K562 (cell line): ENCODE measurements around the gene ACTR3. TPM values are rescaled to one million over a fixed set of nuclear protein-coding genes. Genes with fewer than 3 reads are reported as not detected.
A peak's percentile ranks its signal among the peaks of the same experiment; 100 is the strongest.

Source experiments
- ADNP ChIP-seq: fragments of 200-800 bp; sonication (Bioruptor generic); IDR thresholded peaks from 2 replicates; pipeline ENCODE4 v1.6.1; 2016; ENCODE audit warnings: missing genetic modification characterization, missing compliant biosample characterization
- BCLAF1 ChIP-seq, 2 experiments: fragments of 450-650 bp in 1 of 2; IDR thresholded peaks; 2 replicates each; pipeline ENCODE4 v1.6.1; 2011 to 2017; ENCODE audit warnings: low read depth in 2 of 2, antibody characterized with exemption in 1 of 2, borderline replicate concordance in 1 of 2, low read length in 1 of 2, mild to moderate bottlenecking in 1 of 2, mixed read lengths in 1 of 2; ENCODE audit not compliant: control insufficient read depth in 1 of 2
- CEBPG ChIP-seq, 3 experiments: fragments of 200-800 bp in 1 of 3; sonication (Bioruptor generic) in 1 of 3; sonication (generic) in 1 of 3; formaldehyde crosslinking in 1 of 3; IDR thresholded peaks in 2 of 3; conservative IDR thresholded peaks in 1 of 3; 2 replicates each; pipeline versions ENCODE4 v1.6.1 to v1.8.0; 2016 to 2022; ENCODE audit warnings: missing compliant biosample characterization in 2 of 3, missing genetic modification characterization in 2 of 3, mild to moderate bottlenecking in 1 of 3, missing genetic modification reagents in 1 of 3
- DMBX1 ChIP-seq: fragments of 250-450 bp; sonication (Bioruptor Pico); IDR thresholded peaks from 2 replicates; pipeline ENCODE4 v1.8.0; 2022; ENCODE audit warnings: inconsistent platforms, mild to moderate bottlenecking, moderate library complexity, borderline replicate concordance
- HCFC1 ChIP-seq: IDR thresholded peaks from 2 replicates; pipeline ENCODE4 v1.6.1; 2012; ENCODE audit warnings: low read depth, low read length, improper control_type of control experiment
- HOMEZ ChIP-seq: fragments of 250-450 bp; sonication (Bioruptor Pico); IDR thresholded peaks from 2 replicates; pipeline ENCODE4 v1.4.0; 2020; ENCODE audit warnings: mild to moderate bottlenecking, moderate library complexity
- NCOR1 ChIP-seq: fragments of 450-650 bp; IDR thresholded peaks from 2 replicates; pipeline ENCODE4 v1.6.1; 2016; ENCODE audit warnings: mild to moderate bottlenecking, moderate library complexity
- SNRNP70 ChIP-seq: fragments of 200-400 bp; formaldehyde crosslinking; optimal IDR thresholded peaks from 2 replicates; pipeline ENCODE3; 2017; ENCODE audit warnings: low read depth, low read length
- TAF15 ChIP-seq: fragments of 200-400 bp; formaldehyde crosslinking; IDR thresholded peaks from 2 replicates; pipeline ENCODE4 v1.6.1; 2017; ENCODE audit warnings: mild to moderate bottlenecking, low read depth, low read length, moderate library complexity
- TCFL5 ChIP-seq: fragments of 250-450 bp; sonication (Bioruptor Pico); conservative IDR thresholded peaks from 2 replicates; pipeline ENCODE4 v1.6.1; 2021; ENCODE audit warnings: mild to moderate bottlenecking, moderate library complexity, matching md5 sums
- XRCC4 ChIP-seq: IDR thresholded peaks from one replicate; pipeline ENCODE4 v1.6.1; 2011; ENCODE audit not compliant: insufficient read depth, insufficient read length; ENCODE audit errors: extremely low read depth
- ZFX ChIP-seq: sonication (generic); formaldehyde crosslinking; IDR thresholded peaks from 2 replicates; pipeline ENCODE4 v1.8.0; 2022; ENCODE audit warnings: mild to moderate bottlenecking, missing genetic modification reagents, moderate library complexity
- ZNF3 ChIP-seq: fragments of 250-450 bp; sonication (Bioruptor Pico); IDR thresholded peaks from 2 replicates; pipeline ENCODE4 v1.5.0; 2021; ENCODE audit warnings: mild to moderate bottlenecking, moderate library complexity
- ZNF398 ChIP-seq: fragments of 250-450 bp; sonication (Bioruptor Pico); IDR thresholded peaks from 2 replicates; pipeline ENCODE4 v1.8.0; 2021; ENCODE audit warnings: moderate library complexity, mild to moderate bottlenecking, inconsistent platforms
- ZNF740 ChIP-seq, 3 experiments: fragments of 200-800 bp in 1 of 3; sonication (Bioruptor generic) in 1 of 3; sonication (generic) in 1 of 3; formaldehyde crosslinking in 1 of 3; IDR thresholded peaks; 2 replicates each; pipeline versions ENCODE4 v1.6.1 to v1.8.0; 2016 to 2022; ENCODE audit warnings: mild to moderate bottlenecking in 2 of 3, missing compliant biosample characterization in 2 of 3, missing genetic modification characterization in 2 of 3, missing genetic modification reagents in 1 of 3
- polyA plus RNA-seq, 8 experiments: library from polyadenylated mRNA; depleted of rRNA in 4 of 8; stranded (reverse) in 5 of 8; unstranded in 3 of 8; fragments of >200 nt; fragmentation: Nextera tagmentation in 2 of 8; fragmentation: Illumina TruSeq in 1 of 8; extraction: Ambion mirVana in 2 of 8; extraction: Trizol in 1 of 8; gene quantifications; 2 replicates each; pipeline versions ENCODE4 v1.2.1 to v1.2.3, GENCODE V29; 2011 to 2014; ENCODE audit warnings: inconsistent platforms in 1 of 8, missing spikeins in 1 of 8
- total RNA-seq, 7 experiments: library from RNA; depleted of rRNA in 6 of 7; stranded (reverse); fragments of >200 nt in 6 of 7; fragmentation: Illumina TruSeq in 2 of 7; extraction: Trizol in 2 of 7; gene quantifications; 2 replicates each; pipeline versions ENCODE4 v1.2.1 to v1.2.3, GENCODE V29; 2011 to 2021; ENCODE audit warnings: low replicate concordance in 1 of 7

The ACTR3 gene
- total and polyA plus RNA-seq, 9 of the 15 experiments (the other 6 are each of a cell fraction or from before 2014, with no cell fraction given) = 49.0 to 354 (median 249) TPM

GRCh38 chr2:113888641-113889470 lies 1.0 kb upstream of the ACTR3 start (continued):
- no peak for TF ChIP-seq ZFX (CRISPR knock-in tag)
- TF ChIP-seq ZNF3 (CRISPR knock-in tag) = no peak
- TF ChIP-seq HCFC1 = no peak
- TF ChIP-seq SNRNP70 = no peak
- no peak for TF ChIP-seq HOMEZ (CRISPR knock-in tag)
- no peak for TF ChIP-seq XRCC4
- TF ChIP-seq ADNP (tag) = peak; percentile 78
- no peak for TF ChIP-seq NCOR1
- no peak for TF ChIP-seq TAF15
- TF ChIP-seq CEBPG (CRISPR knock-in tag; IDR thresholded peaks at IDR 0.05) = no peak
- TF ChIP-seq CEBPG (tag; conservative IDR thresholded peaks at IDR 0.05 in 1 of 2, IDR thresholded peaks at IDR 0.05 in 1 of 2) = no peak
- TF ChIP-seq ZNF398 (CRISPR knock-in tag) = no peak
- no peak for TF ChIP-seq TCFL5
- TF ChIP-seq BCLAF1 (IDR thresholded peaks at IDR 0.05; ENCODE audit: borderline replicate concordance in 1 of 2, control insufficient read depth in 1 of 2, low read depth in 2 of 2, low read length in 1 of 2) = no peak
- TF ChIP-seq ZNF740 (CRISPR knock-in tag; IDR thresholded peaks at IDR 0.05) = peak; percentile 85
- TF ChIP-seq ZNF740 (tag; IDR thresholded peaks at IDR 0.05) = peak in 1 of 2 experiments; percentile 85; a peak in 2 of 4 replicates
- no peak for TF ChIP-seq DMBX1 (CRISPR knock-in tag)
